Measurements from ENCODE around the gene CD151. TPM values are rescaled to one million over a fixed set of nuclear protein-coding genes. Genes with fewer than 3 reads are reported as not detected.
A peak's percentile ranks its signal among the peaks of the same experiment; 100 is the strongest.

Gene CD151
- total RNA-seq, 1 donor from 2014 or later = 726 TPM

GRCh38 chr11:870418-870817 is 37.7 kb downstream of the CD151 start:
- DNase-seq (ENCODE audit: low read depth in 2 of 2) = no peak

GRCh38 chr11:871472-871871 is 38.7 kb downstream of the CD151 start:
- DNase-seq (ENCODE audit: low read depth in 2 of 2) = no peak

GRCh38 chr11:872799-873198 is 40.0 kb downstream of the CD151 start:
- no peak for DNase-seq (ENCODE audit: low read depth in 2 of 2)

DNA sequence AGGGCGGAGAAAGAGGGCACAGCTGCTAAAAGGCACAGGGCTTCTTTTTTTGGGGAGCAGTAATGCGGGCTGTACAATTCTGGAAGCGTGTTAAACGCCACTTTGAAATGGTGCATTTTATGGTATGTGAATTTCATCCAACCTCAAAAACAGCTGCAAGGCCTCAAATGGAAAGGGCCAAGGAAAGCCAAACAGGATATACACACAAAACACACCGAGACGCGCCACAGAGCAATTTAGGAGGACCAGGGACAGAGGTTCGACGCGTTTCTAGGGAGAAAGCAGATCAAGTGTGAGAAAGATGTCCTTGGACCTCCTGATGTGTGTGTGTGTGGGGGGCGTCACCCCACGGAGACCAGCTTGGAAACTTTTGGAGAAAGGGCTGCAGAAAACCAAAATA is 41.0 kb downstream of the CD151 start:
- DNase-seq (ENCODE audit: low read depth in 2 of 2) = no peak

DNA sequence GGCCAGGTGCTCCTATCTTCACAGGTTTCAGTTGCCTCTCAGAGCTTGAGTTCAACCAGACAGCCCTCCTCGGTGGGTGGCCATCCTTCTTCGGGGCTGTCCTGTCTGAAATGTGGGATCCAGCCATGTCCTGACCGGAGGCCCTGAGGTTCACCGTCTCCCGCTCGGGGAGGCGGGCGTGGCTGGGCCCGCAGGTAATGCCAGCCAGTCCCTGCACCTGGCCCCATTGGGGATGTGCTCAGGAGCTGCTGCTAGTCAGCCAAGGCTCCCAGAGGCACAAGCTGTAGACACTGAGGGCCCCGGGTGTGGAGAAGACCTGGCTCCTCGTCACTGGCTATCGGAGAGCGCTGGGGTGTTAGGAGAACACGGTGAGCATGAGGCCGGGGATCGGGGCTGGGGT is 42.5 kb downstream of the CD151 start:
- DNase-seq (ENCODE audit: low read depth in 2 of 2) = no peak

DNA sequence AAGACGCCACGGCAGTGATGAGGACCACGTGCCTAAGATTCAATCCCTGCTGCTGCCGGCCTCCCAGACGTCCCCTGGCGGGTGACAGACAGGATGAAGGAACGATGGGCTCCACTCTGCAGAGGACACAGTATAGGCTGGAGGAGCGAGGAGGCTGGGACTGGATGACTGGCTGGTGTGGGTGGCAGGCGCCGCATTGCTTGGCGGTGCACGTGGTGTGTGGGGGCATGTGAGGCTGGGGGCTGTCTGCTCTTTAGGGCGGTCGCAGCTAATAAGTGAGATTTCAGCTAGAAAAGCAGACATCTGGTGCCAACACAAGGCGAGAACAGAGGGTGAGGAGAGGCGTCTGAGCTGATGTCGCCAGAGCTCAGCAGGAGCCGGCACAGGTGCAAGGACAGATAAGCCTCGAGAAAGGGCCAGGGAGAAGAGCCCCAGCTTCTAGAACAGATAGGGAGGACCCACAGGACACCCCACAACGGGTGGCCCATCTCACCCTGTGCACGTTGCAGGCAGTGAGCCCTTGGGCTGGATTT is 43.1 kb downstream of the CD151 start:
- no peak for DNase-seq (ENCODE audit: low read depth in 2 of 2)

GRCh38 chr11:876545-876944 is 43.8 kb downstream of the CD151 start:
- DNase-seq (ENCODE audit: low read depth in 2 of 2) = peak in 1 of 2 donors; percentile 62

- peak in 1 of 2 donors; percentile 23 for DNase-seq (ENCODE audit: low read depth in 2 of 2)
Measured at GRCh38 chr11:877565-877964, 44.8 kb downstream of the CD151 start.

- no peak for DNase-seq (ENCODE audit: low read depth in 2 of 2)
Measured at GRCh38 chr11:880447-880846, 47.7 kb downstream of the CD151 start.

DNA sequence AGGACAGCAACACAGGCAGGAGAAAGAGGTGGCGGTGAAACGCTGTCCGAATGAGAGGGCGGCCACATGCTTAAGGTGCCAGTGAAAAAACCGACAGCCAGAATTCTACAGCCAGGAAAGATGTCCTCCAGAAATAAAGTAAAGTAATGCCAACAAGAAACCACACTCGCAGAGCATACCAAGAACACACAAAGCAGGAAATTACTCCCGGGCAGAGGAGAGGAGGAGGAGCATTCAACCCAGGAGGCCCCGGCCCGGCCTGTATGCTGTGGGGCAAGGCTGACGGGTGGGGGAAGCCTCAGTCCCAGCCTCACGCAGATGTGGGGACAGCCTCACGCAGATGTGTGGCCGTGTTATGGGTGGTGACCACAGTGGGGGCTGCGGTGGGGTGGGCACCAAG is 49.8 kb downstream of the CD151 start:
- no peak for DNase-seq (ENCODE audit: low read depth in 2 of 2)

- no peak for DNase-seq (ENCODE audit: low read depth in 2 of 2)
Measured at GRCh38 chr11:883527-883926, 50.8 kb downstream of the CD151 start.

GRCh38 chr11:884578-885070 is 51.9 kb downstream of the CD151 start:
- no peak for DNase-seq (ENCODE audit: low read depth in 2 of 2)

DNA sequence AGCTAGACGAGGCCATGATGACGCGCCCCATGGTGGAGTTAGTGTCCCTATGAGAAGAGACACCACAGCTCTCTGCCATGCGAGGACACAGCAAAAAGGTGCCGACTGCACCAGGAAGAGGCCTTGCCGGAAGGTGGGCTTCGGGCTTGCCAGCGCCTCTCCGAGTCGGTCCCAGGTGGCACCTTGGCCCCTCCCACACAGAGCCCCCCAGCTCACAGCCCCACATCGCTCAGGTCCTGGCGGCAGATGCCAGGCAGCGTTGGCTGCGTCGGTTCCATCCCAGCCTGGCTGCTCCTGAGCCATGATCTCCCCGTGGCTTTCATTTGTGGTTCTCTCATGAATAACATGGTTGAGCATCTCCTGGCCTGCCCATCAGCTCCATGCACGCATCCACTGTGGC is 53.8 kb downstream of the CD151 start:
- DNase-seq (ENCODE audit: low read depth in 2 of 2) = no peak

- no peak for DNase-seq (ENCODE audit: low read depth in 2 of 2)
Measured at GRCh38 chr11:887589-887988, 54.8 kb downstream of the CD151 start.

Other genes starting within 250 kb of the CD151 start
- 7.6 and 10.9 TPM in 2 replicates for gene IRF7, start 217.0 kb upstream of the CD151 start, total RNA-seq
- not detected in 2 replicates for gene CDHR5, start 208.0 kb upstream of the CD151 start, total RNA-seq
- not detected in 2 replicates for gene SCT, start 205.8 kb upstream of the CD151 start, total RNA-seq
- gene DRD4, start 195.7 kb upstream of the CD151 start, total RNA-seq = not detected in 2 replicates
- 26.8 and 27.4 TPM in 2 replicates for gene DEAF1, start 137.7 kb upstream of the CD151 start, total RNA-seq
- 4.8 and 8.5 TPM in 2 replicates for gene TMEM80, start 137.1 kb upstream of the CD151 start, total RNA-seq
- gene EPS8L2, start 126.7 kb upstream of the CD151 start, total RNA-seq = 0.99 and 2.6 TPM in 2 replicates
- gene TALDO1, start 85.5 kb upstream of the CD151 start, total RNA-seq = 86.7 and 121 TPM in 2 replicates
- 17.0 and 21.4 TPM in 2 replicates for gene GATD1, start 55.5 kb upstream of the CD151 start, total RNA-seq
- under 0.01 TPM in 2 replicates for gene CEND1, start 42.9 kb upstream of the CD151 start, total RNA-seq
- gene SLC25A22, start 34.7 kb upstream of the CD151 start, total RNA-seq = 4.1 and 6.3 TPM in 2 replicates
- 3.7 and 4.8 TPM in 2 replicates for gene PIDD1, start 27.7 kb upstream of the CD151 start, total RNA-seq
- 232 and 383 TPM in 2 replicates for gene RPLP2, start 23.0 kb upstream of the CD151 start, total RNA-seq
- gene PNPLA2, start 14.0 kb upstream of the CD151 start, total RNA-seq = 33.3 and 50.6 TPM in 2 replicates
- gene CRACR2B, start 5.0 kb upstream of the CD151 start, total RNA-seq = 11.6 and 15.9 TPM in 2 replicates
- gene POLR2L, start 9.6 kb downstream of the CD151 start, total RNA-seq = 246 and 284 TPM in 2 replicates
- gene TSPAN4, start 9.9 kb downstream of the CD151 start, total RNA-seq = 79.8 and 182 TPM in 2 replicates
- gene CHID1, start 77.9 kb downstream of the CD151 start, total RNA-seq = 28.8 and 42.3 TPM in 2 replicates
- 23.1 and 26.0 TPM in 2 replicates for gene AP2A2, start 92.9 kb downstream of the CD151 start, total RNA-seq
- gene MUC6, start 203.8 kb downstream of the CD151 start, total RNA-seq = not detected in 2 replicates
- not detected in 2 replicates for gene MUC2, start 241.9 kb downstream of the CD151 start, total RNA-seq

Measured in lung microvascular endothelial cell (primary cell).